ENCODE data around the gene SLC26A2. TPM values are rescaled to one million over a fixed set of nuclear protein-coding genes. Genes with fewer than 3 reads are reported as not detected.

The SLC26A2 gene
- total RNA-seq, 1 donor from 2014 or later, result 7.7 TPM

DNA sequence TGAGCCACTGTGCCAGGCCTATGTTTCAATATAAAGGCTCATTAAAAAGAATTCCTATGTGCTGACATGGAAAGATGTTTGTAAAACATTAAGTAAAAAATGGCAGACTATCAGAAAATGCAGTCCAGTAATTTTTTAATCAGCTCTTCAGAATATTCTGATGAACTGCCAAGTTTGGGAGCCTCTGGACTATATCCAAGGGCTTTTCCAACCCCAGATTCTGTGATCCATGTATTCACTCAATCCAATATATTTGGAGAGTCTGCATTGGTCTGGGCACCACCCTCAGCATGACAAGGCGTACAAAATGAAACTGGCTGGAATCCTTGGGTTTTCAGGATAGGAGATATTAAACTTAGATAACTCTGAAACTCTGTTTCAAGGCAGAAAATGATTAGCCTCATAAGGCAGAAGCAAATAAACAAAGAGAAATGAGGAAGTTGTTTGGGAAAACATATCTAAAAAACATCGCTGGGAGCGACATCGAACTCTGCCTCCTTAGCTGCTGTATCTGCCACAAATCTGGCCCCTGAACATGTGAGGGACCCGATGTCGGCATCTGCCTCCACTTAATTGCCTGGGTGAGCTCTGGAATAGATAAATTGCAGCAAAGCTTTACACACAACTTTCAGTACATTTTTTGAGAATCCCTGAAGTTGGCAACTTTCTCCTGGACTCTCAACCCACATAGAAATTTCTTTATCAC lies 30.4 kb upstream of the SLC26A2 start:
- DNase-seq (ENCODE audit: low spot score), result no peak
- Mint-ChIP-seq H3K36me3 (ENCODE audit: low read depth) (no peaks in the 10 kb centered on the region), H3K9me3 (no peaks in the 10 kb centered on the region), H3K4me3 (ENCODE audit: low read depth) (no peak overlapping the region), H3K27ac (no peak overlapping the region), H3K27me3 (ENCODE audit: low read depth) (peaks cover 22% of the 10 kb centered on the region), H3K4me1 (ENCODE audit: low read depth) (peaks cover 3% of the 10 kb centered on the region)
- intact Hi-C loops (cut with micrococcal nuclease), result no loop called here

DNA sequence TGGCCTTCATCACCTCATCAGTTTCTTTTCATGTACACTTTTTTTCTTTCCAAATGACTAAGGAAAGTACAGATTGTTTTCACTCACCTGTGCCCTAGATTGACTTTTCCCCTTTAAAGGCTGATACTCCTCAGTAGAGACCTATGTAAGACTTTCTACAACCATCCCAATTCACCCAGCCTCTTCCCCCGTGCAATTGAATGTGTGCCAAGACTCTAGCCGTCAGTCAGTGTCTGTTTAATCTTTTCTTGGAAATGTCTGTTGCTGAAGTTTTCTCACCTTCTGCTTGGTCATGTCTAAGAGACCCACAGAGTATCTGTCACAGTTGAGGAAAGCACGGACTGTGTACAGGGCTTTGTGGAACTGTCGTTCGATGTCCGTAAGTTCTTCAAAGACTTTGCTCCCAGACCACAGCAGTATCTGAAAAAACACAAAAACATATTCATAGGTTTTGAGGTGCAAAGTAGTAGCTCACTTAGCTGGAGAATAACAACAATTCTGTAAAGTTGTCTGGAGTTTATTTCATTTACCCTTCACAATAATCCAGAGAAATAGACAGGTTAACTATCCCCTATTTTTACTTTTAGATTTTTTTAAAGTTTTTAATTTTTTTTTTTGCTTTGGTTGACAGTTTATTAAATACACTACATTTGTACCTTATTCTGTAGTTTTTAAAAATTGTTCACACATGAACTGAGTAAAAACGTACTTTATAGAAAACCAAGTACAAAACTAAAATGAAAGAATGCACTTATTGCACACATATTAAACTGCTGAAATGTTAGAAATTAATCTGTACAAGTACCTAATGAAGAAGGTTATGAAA lies 29.6 kb upstream of the SLC26A2 start:
- intact Hi-C loops (cut with micrococcal nuclease), result no loop called here
- H3K9me3 Mint-ChIP-seq, result no peaks in the 10 kb centered on the region
- no peak for DNase-seq (ENCODE audit: low spot score)
- peaks cover 3% of the 10 kb centered on the region for H3K4me1 Mint-ChIP-seq (ENCODE audit: low read depth)
- H3K4me3 Mint-ChIP-seq (ENCODE audit: low read depth), result no peak overlapping the region
- H3K27me3 Mint-ChIP-seq (ENCODE audit: low read depth), result peaks cover 25% of the 10 kb centered on the region
- no peaks in the 10 kb centered on the region for H3K36me3 Mint-ChIP-seq (ENCODE audit: low read depth)
- no peak overlapping the region for H3K27ac Mint-ChIP-seq

DNA sequence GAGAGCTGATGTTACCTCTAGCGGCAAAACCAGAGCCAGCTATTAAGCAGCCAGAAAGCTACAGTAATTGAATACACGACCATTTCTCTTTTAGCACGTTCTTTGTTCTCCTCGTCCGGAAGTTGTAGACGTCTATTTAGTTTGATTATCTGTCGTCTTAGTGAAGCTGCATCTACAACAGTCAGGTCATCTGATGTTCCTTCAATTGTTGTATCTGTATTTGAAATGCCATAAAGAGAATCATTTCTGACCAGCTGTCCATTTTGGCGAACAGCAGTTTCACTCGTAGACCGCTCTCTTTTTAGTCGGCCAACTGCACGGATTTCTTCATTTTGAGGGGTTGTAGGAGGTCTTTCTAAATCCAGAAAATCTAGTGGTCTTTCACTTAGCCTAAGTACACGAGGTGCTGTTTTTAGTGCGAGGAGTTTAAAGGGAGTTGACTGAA lies 28.5 kb upstream of the SLC26A2 start:
- Mint-ChIP-seq H3K27ac (no peak overlapping the region), H3K36me3 (ENCODE audit: low read depth) (no peaks in the 10 kb centered on the region), H3K4me3 (ENCODE audit: low read depth) (no peak overlapping the region), H3K9me3 (no peaks in the 10 kb centered on the region), H3K27me3 (ENCODE audit: low read depth) (peaks cover 26% of the 10 kb centered on the region), H3K4me1 (ENCODE audit: low read depth) (peaks cover 3% of the 10 kb centered on the region)
- intact Hi-C loops (cut with micrococcal nuclease), result no loop called here
- DNase-seq (ENCODE audit: low spot score), result no peak

DNA sequence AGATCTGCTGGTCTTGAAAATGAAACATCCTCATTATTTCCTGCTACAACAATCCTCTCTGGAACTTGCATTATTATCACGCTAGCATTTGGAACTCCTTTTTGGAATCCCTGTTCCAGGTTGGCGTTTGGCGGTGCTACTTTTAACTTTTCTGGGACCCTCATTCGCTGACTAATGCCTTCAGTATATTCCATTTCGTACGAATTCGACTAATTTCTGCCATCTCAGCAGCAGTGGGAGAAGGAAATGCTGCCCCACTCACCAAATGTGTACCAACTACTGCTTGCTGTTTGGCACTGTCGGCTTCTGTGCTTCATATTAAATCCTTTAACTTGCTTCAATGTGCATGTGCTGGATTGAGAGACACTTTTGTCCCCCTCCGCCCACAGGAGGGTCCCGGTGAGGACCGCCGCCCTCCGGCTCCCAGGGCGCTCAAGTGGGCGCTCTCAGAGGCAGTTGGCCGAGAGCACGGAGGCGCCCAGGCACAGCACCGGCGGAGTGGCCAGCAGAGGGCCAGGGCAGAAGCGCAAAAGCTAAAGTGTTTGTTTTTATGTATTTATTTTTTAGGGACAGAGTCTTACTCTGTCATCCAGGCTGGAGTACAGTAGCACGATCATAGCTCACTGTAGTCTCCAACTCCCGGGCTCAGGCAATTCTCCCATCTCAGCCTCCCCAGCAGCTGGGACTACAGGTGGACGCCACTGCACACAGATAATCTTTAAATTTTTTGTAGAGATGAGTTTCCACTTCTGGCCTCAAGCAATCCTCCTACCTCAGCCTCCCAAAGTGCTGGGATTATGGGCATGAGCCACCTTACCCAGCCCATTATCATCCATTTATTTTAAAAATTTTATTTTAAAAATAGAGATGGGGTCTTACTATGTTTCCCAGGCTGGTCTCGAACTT lies 27.9 kb upstream of the SLC26A2 start:
- H3K4me1 Mint-ChIP-seq (ENCODE audit: low read depth), result peaks cover 3% of the 10 kb centered on the region
- H3K27me3 Mint-ChIP-seq (ENCODE audit: low read depth), result peaks cover 26% of the 10 kb centered on the region
- DNase-seq (ENCODE audit: low spot score), result no peak
- H3K9me3 Mint-ChIP-seq, result no peaks in the 10 kb centered on the region
- intact Hi-C loops (cut with micrococcal nuclease), result no loop called here
- H3K27ac Mint-ChIP-seq, result no peak overlapping the region
- no peak overlapping the region for H3K4me3 Mint-ChIP-seq (ENCODE audit: low read depth)
- no peaks in the 10 kb centered on the region for H3K36me3 Mint-ChIP-seq (ENCODE audit: low read depth)

DNA sequence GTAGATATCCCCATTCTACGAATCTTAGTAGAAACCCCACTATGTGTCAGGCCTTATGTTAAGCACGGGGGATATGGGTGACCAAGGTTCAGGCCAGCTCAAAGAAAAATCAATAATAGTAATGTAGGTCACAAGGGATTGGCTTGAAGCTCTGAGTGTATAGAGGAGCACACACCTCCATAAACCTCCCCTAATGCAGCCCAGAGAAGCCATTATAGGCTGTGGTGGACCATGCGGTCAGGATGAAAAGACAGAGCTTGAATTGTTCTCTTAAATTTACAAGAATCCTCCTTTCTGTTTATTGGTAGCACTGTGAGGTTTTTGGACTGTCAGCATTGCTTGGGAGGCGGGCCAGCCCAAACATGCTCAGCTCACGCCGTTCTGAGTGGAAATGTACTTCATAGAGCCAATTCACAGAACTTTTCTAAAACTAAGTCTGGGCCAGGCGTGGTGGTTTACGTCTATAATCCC lies 25.1 kb upstream of the SLC26A2 start:
- peaks cover 16% of the 10 kb centered on the region for H3K4me1 Mint-ChIP-seq (ENCODE audit: low read depth)
- no peak overlapping the region for H3K27ac Mint-ChIP-seq
- peaks cover 23% of the 10 kb centered on the region for H3K27me3 Mint-ChIP-seq (ENCODE audit: low read depth)
- H3K36me3 Mint-ChIP-seq (ENCODE audit: low read depth), result no peaks in the 10 kb centered on the region
- DNase-seq (ENCODE audit: low spot score), result no peak
- no peak overlapping the region for H3K4me3 Mint-ChIP-seq (ENCODE audit: low read depth)
- no peaks in the 10 kb centered on the region for H3K9me3 Mint-ChIP-seq
- intact Hi-C loops (cut with micrococcal nuclease), result no loop called here

DNA sequence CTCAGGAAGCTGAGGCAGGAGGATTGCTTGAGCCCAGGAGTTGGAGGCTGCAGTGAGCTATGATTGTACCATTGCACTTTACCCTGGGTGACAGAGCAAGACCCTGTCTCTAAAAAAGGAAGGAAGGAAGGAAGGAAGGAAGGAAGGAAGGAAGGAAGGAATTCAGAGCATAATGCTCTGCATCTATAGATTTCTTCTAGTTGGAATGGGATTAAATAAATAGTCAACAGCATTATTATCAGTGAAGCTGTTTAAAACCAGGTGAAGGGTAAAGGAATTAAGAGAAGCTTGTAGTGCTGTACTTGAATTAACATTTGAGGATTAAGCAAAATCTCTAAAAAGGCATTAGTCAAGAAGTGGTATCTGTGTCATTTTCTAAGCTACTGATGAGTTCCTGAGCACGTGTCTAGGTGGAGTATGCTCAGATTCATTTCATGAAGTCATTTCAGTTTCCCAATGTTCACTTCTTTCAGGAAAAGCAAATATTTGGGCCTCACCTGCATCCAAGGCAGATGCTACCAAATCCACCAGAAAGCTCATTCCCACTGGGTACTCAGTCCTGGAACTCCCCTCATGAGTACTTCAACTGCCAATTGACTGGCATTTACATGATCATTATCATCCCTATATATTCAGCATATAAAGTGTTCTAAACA lies 24.4 kb upstream of the SLC26A2 start:
- no peak overlapping the region for H3K4me3 Mint-ChIP-seq (ENCODE audit: low read depth)
- intact Hi-C loops (cut with micrococcal nuclease), result no loop called here
- H3K27me3 Mint-ChIP-seq (ENCODE audit: low read depth), result peaks cover 17% of the 10 kb centered on the region

DNA sequence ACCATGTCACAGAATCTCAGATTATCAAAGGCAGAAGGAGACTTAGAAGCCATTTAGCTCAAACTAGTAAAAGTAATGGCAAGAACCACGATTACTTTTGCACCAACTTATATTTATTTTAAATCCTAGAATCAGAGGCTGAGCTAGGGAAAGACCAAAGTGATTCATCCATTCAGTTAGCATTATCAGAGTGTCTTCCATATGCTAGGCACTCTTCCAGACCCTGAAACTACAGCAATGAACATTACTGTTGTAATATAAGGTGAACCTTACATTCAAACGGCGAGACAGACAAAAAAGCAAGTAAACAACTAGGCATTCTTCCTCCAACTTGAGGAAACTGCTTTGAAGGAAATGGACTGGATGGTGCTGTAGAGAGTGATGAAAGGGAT lies 23.9 kb upstream of the SLC26A2 start:
- H3K27me3 Mint-ChIP-seq (ENCODE audit: low read depth), result peaks cover 15% of the 10 kb centered on the region
- DNase-seq (ENCODE audit: low spot score), result no peak
- no peaks in the 10 kb centered on the region for H3K36me3 Mint-ChIP-seq (ENCODE audit: low read depth)
- no peaks in the 10 kb centered on the region for H3K9me3 Mint-ChIP-seq
- H3K4me3 Mint-ChIP-seq (ENCODE audit: low read depth), result no peak overlapping the region
- intact Hi-C loops (cut with micrococcal nuclease), result no loop called here
- H3K27ac Mint-ChIP-seq, result no peak overlapping the region
- H3K4me1 Mint-ChIP-seq (ENCODE audit: low read depth), result peaks cover 13% of the 10 kb centered on the region

More for the DNA sequence above, 24.4 kb upstream of the SLC26A2 start:
- H3K4me1 Mint-ChIP-seq (ENCODE audit: low read depth), result peaks cover 13% of the 10 kb centered on the region
- no peak overlapping the region for H3K27ac Mint-ChIP-seq
- no peaks in the 10 kb centered on the region for H3K36me3 Mint-ChIP-seq (ENCODE audit: low read depth)
- DNase-seq (ENCODE audit: low spot score), result no peak
- H3K9me3 Mint-ChIP-seq, result no peaks in the 10 kb centered on the region

DNA sequence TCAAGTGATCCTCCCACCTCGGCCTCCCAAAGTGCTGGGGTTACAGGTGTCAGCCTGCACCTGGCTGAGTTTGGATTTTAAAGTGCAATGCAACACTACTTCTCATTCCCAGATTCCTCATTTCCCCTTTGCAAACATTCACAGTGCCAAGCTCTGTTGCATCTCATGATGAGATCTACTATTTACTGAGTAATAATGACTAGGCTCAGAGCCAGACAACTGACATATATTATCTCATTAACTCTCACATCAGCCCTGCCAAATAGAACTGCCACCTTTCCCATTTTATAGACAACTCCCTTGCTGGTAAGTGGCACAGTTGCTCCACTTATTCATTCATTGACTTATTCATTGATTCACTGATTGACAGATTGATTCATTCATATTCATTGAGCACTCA lies 22.9 kb upstream of the SLC26A2 start:
- no peak overlapping the region for H3K4me3 Mint-ChIP-seq (ENCODE audit: low read depth)
- peaks cover 13% of the 10 kb centered on the region for H3K4me1 Mint-ChIP-seq (ENCODE audit: low read depth)
- H3K27me3 Mint-ChIP-seq (ENCODE audit: low read depth), result peaks cover 9% of the 10 kb centered on the region
- DNase-seq (ENCODE audit: low spot score), result no peak
- intact Hi-C loops (cut with micrococcal nuclease), result no loop called here
- no peak overlapping the region for H3K27ac Mint-ChIP-seq
- H3K9me3 Mint-ChIP-seq, result no peaks in the 10 kb centered on the region
- H3K36me3 Mint-ChIP-seq (ENCODE audit: low read depth), result no peaks in the 10 kb centered on the region

DNA sequence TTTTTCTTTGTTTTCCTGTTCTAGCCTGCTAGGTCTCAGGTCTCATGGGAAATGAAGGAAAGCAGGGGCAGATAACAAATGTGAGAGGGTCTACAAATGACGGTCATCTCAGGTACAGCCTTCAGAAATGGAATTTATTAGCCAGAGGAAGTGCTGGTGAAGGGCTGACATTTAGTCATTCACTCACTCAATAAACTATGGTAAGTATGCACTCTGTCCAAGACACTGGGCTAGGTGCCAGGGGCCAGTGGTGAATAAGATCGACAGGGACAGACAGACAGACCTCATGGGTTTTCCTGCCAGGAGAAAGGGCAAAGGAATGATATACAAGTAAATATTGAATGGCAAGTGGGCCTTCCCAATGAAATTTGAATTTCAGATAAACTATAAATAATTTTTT lies 22.3 kb upstream of the SLC26A2 start:
- DNase-seq (ENCODE audit: low spot score), result no peak
- H3K9me3 Mint-ChIP-seq, result no peaks in the 10 kb centered on the region
- H3K36me3 Mint-ChIP-seq (ENCODE audit: low read depth), result no peaks in the 10 kb centered on the region
- intact Hi-C loops (cut with micrococcal nuclease), result no loop called here
- peaks cover 13% of the 10 kb centered on the region for H3K4me1 Mint-ChIP-seq (ENCODE audit: low read depth)
- H3K27me3 Mint-ChIP-seq (ENCODE audit: low read depth), result peaks cover 9% of the 10 kb centered on the region
- H3K27ac Mint-ChIP-seq, result no peak overlapping the region
- no peak overlapping the region for H3K4me3 Mint-ChIP-seq (ENCODE audit: low read depth)

DNA sequence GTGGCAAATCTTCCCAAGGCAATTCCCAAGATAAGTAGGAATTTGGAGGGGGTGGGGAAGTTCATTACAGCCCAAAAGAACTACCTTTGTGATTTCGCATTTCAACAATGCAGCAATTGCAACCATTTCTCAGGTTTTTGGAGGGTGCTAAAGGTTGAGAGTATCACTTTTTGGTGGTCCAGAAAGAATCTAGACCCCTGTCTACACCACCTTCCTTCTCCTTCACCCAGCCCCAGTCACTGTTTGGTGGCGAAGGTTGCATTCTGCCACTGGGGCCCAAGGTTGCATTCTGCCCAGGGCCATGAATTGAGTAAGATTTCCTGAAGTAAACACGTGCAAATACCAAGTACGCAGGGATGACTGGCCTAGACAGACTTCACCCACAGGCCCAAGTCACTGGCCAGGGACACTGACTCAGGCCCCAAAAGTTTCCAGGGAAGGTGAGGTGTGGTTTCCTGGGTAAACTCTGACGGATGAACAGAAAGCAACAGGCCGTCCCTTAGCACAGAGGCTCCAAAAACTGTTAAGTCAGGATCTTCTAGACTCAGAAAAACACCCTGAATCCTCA lies 21.7 kb upstream of the SLC26A2 start:
- Mint-ChIP-seq H3K27me3 (ENCODE audit: low read depth) (peaks cover 9% of the 10 kb centered on the region), H3K4me1 (ENCODE audit: low read depth) (peaks cover 13% of the 10 kb centered on the region), H3K27ac (no peak overlapping the region), H3K4me3 (ENCODE audit: low read depth) (no peak overlapping the region), H3K9me3 (no peaks in the 10 kb centered on the region), H3K36me3 (ENCODE audit: low read depth) (no peaks in the 10 kb centered on the region)
- intact Hi-C loops (cut with micrococcal nuclease), result no loop called here
- no peak for DNase-seq (ENCODE audit: low spot score)

DNA sequence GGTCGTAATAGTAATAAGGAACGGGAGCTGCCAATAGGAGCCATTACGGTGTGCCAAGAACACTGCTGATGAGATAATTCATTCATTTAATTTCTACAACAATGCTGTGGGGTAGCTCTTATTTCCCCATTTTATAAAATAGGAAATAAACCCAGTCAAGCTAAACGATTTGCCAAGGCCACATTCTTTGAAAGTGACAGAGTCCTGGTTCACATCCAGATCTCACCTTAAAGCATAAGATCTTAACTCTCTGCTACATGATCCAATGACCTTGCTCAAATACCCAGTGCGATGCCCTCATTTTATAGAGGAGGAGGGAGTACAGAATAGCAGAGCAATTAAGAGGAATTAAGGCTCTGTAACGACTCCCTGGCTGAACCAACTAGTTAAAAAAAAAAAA lies 21.0 kb upstream of the SLC26A2 start:
- intact Hi-C loops (cut with micrococcal nuclease), result no loop called here

DNA sequence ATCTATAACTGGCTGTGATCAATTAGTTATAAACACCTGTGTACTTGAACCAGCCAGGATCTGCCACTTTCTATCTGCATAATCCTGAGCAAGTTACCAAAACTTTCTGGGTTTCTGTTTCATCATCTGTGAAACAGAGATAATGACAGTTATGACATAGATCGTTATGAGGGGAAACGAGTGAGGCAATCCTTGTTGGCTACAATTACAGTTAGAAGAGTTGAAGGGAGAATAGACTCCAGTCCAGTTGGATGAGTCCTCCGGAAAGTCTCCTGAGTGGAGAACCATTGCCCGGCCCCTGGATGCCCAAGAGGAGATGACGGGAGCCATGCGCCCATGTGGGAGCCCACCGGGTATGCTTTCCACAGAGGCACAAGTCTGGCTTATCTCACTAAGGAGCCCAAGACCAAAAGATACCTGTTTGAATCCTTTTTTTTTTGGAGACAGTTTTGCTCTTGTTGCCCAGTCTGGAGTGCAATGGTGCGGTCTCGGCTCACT lies 20.4 kb upstream of the SLC26A2 start:
- Mint-ChIP-seq H3K27me3 (ENCODE audit: low read depth) (peaks cover 3% of the 10 kb centered on the region), H3K36me3 (ENCODE audit: low read depth) (no peaks in the 10 kb centered on the region), H3K4me3 (ENCODE audit: low read depth) (no peak overlapping the region), H3K4me1 (ENCODE audit: low read depth) (peaks cover 13% of the 10 kb centered on the region), H3K27ac (peak overlapping the region; percentile 23), H3K9me3 (no peaks in the 10 kb centered on the region)
- no peak for DNase-seq (ENCODE audit: low spot score)
- intact Hi-C loops (cut with micrococcal nuclease), result loop anchor here (1.0 kb wide), 1 partner anchor 19 kb away; no protein-coding TSS in a partner anchor

More for the DNA sequence above, 21.0 kb upstream of the SLC26A2 start:
- H3K4me1 Mint-ChIP-seq (ENCODE audit: low read depth), result peaks cover 13% of the 10 kb centered on the region
- no peaks in the 10 kb centered on the region for H3K9me3 Mint-ChIP-seq
- H3K36me3 Mint-ChIP-seq (ENCODE audit: low read depth), result no peaks in the 10 kb centered on the region
- H3K27ac Mint-ChIP-seq, result no peak overlapping the region
- DNase-seq (ENCODE audit: low spot score), result no peak
- H3K27me3 Mint-ChIP-seq (ENCODE audit: low read depth), result peaks cover 6% of the 10 kb centered on the region
- no peak overlapping the region for H3K4me3 Mint-ChIP-seq (ENCODE audit: low read depth)

All from activated T-helper 2 cell treated with anti-CD3 and anti-CD28 coated beads, Interferon-gamma antibody, Interleukin-2, Interleukin-4, amounts not matched to agents 10 μg/mL and 5 μg/mL and 100 μg/mL, durations not matched to agents 14 hours and 24 hours and 36 hours (primary cell).